Liver (tissue), 3 donors: ENCODE data around the gene NBPF11.
"Not testable (repeated sequence)": the region's sequence is repeated elsewhere in the genome, so short reads cannot be mapped to it uniquely, and the experiment has no call there.

ENCODE experiments used
- CTCF ChIP-seq: fragments of 150-350 bp; IDR thresholded peaks from 2 replicates; pipeline ENCODE4 v1.5.1; 2017; ENCODE audit warnings: improper control_type of control experiment, low read depth, low read length; ENCODE audit not compliant: missing input control
- EGR1 ChIP-seq, 2 donors: IDR thresholded peaks; 2 replicates each; pipeline ENCODE4 v1.6.1; 2016 to 2018; ENCODE audit warnings: antibody characterized with exemption in 2 of 2, low read depth in 2 of 2
- FOXA1 ChIP-seq: IDR thresholded peaks from 2 replicates; pipeline ENCODE4 v1.6.1; 2016; ENCODE audit warnings: antibody characterized with exemption
- GABPA ChIP-seq, 2 donors: IDR thresholded peaks in 1 of 2; conservative IDR thresholded peaks in 1 of 2; 2 replicates each; pipeline ENCODE4 v1.6.1; 2016; ENCODE audit warnings: antibody characterized with exemption in 2 of 2, mild to moderate bottlenecking in 1 of 2, moderate library complexity in 1 of 2
- HNF4A ChIP-seq, 2 donors: conservative IDR thresholded peaks; 2 replicates each; pipeline ENCODE4 v1.6.1; 2016; ENCODE audit warnings: antibody characterized with exemption in 2 of 2, mild to moderate bottlenecking in 2 of 2
- JUND ChIP-seq, 2 donors: IDR thresholded peaks; 2 replicates each; pipeline ENCODE4 v1.6.1; 2016; ENCODE audit warnings: antibody characterized with exemption in 2 of 2
- MAX ChIP-seq: IDR thresholded peaks from 2 replicates; pipeline ENCODE4 v1.6.1; 2016; ENCODE audit warnings: antibody characterized with exemption
- NR2F2 ChIP-seq: IDR thresholded peaks from 2 replicates; pipeline ENCODE4 v1.6.1; 2016; ENCODE audit warnings: antibody characterized with exemption
- RAD21 ChIP-seq, 2 donors: IDR thresholded peaks; 2 replicates each; pipeline ENCODE4 v1.6.1; 2016; ENCODE audit warnings: antibody characterized with exemption in 2 of 2, mild to moderate bottlenecking in 2 of 2
- REST ChIP-seq: IDR thresholded peaks from 2 replicates; pipeline ENCODE4 v1.6.1; 2016; ENCODE audit warnings: antibody characterized with exemption, mild to moderate bottlenecking
- SP1 ChIP-seq: IDR thresholded peaks from 2 replicates; pipeline ENCODE4 v1.6.1; 2018; ENCODE audit warnings: antibody characterized with exemption, mild to moderate bottlenecking
- TAF1 ChIP-seq: conservative IDR thresholded peaks from 2 replicates; pipeline ENCODE4 v1.6.1; 2016; ENCODE audit warnings: antibody characterized with exemption, mild to moderate bottlenecking
- YY1 ChIP-seq: IDR thresholded peaks from 2 replicates; pipeline ENCODE4 v1.6.1; 2016; ENCODE audit warnings: antibody characterized with exemption, mild to moderate bottlenecking
- ZBTB33 ChIP-seq: IDR thresholded peaks from 2 replicates; pipeline ENCODE4 v1.6.1; 2016; ENCODE audit warnings: antibody characterized with exemption
- donor health status: healthy.
- donor health status: healthy.

- not testable (repeated sequence) for TF ChIP-seq REST; CTCF; EGR1 (IDR thresholded peaks at IDR 0.05; ENCODE audit: low read depth in 2 of 2); MAX; GABPA (IDR thresholded peaks at IDR 0.05 in 1 of 2, conservative IDR thresholded peaks at IDR 0.05 in 1 of 2); TAF1; RAD21 (IDR thresholded peaks at IDR 0.05); HNF4A (conservative IDR thresholded peaks at IDR 0.05); JUND (IDR thresholded peaks at IDR 0.05); ZBTB33; SP1; FOXA1; NR2F2; YY1
These were observed 91.8 kb downstream of the NBPF11 start for GRCh38 chr1:148060294-148060701.
